ENCODE results near the gene BCO1.

GRCh38 chr16:81310045-81310644, 71.7 kb downstream of the BCO1 start:
- TF ChIP-seq CTCF (IDR thresholded peaks at IDR 0.05) (no peak), POLR2A (IDR thresholded peaks at IDR 0.05; ENCODE audit: low read depth) (no peak), POLR2AphosphoS5 (IDR thresholded peaks at IDR 0.05) (no peak), EP300 (IDR thresholded peaks at IDR 0.05) (no peak)
